ENCODE data around the gene TTC39B. TPM values are rescaled to one million over a fixed set of nuclear protein-coding genes. Genes with fewer than 3 reads are reported as not detected.

Gene TTC39B
- total RNA-seq, 1 experiment from 2014 or later: 7.4 TPM

- intact Hi-C loops (cut with micrococcal nuclease): no loop called here
- H3K36me3 ChIP-seq (ENCODE audit: control insufficient read depth in 1 of 2, insufficient read depth in 2 of 2, low read length in 2 of 2): no peaks in the 10 kb centered on the region
- H3K9me3 ChIP-seq (ENCODE audit: control insufficient read depth in 1 of 2, insufficient read depth in 1 of 2, low read depth in 1 of 2, low read length in 2 of 2): no peaks in the 10 kb centered on the region
- no peaks in the 10 kb centered on the region for H3K27me3 ChIP-seq (ENCODE audit: insufficient read depth, low read length)
- ChIA-PET POLR2A (no interaction called here), CTCF (no interaction called here), RAD21 (ENCODE audit: low non-redundant PET in 1 of 2, low total read pairs in 2 of 2, uncharacterized antibody in 2 of 2, unreplicated experiment in 2 of 2) (no interaction called here)
- no peaks in the 10 kb centered on the region for H3K4me1 ChIP-seq (ENCODE audit: control insufficient read depth in 1 of 2, insufficient read depth in 2 of 2, low read length in 2 of 2)
- ATAC-seq: no peak
- H3K4me2 ChIP-seq (ENCODE audit: low read length): no peak overlapping the region
- no peaks in the 10 kb centered on the region for H3K79me2 ChIP-seq (ENCODE audit: insufficient read depth, low read length)
- no peaks in the 10 kb centered on the region for H4K20me1 ChIP-seq (ENCODE audit: insufficient read depth)
- H3K27ac ChIP-seq (ENCODE audit: low read depth, low read length): no peak overlapping the region
- H3K9me2 ChIP-seq (ENCODE audit: insufficient read depth): no peaks in the 10 kb centered on the region
- no peak for TF ChIP-seq ZNF274 (IDR thresholded peaks at IDR 0.05; ENCODE audit: low read depth, low read length)
- TF ChIP-seq, protein P1, sequence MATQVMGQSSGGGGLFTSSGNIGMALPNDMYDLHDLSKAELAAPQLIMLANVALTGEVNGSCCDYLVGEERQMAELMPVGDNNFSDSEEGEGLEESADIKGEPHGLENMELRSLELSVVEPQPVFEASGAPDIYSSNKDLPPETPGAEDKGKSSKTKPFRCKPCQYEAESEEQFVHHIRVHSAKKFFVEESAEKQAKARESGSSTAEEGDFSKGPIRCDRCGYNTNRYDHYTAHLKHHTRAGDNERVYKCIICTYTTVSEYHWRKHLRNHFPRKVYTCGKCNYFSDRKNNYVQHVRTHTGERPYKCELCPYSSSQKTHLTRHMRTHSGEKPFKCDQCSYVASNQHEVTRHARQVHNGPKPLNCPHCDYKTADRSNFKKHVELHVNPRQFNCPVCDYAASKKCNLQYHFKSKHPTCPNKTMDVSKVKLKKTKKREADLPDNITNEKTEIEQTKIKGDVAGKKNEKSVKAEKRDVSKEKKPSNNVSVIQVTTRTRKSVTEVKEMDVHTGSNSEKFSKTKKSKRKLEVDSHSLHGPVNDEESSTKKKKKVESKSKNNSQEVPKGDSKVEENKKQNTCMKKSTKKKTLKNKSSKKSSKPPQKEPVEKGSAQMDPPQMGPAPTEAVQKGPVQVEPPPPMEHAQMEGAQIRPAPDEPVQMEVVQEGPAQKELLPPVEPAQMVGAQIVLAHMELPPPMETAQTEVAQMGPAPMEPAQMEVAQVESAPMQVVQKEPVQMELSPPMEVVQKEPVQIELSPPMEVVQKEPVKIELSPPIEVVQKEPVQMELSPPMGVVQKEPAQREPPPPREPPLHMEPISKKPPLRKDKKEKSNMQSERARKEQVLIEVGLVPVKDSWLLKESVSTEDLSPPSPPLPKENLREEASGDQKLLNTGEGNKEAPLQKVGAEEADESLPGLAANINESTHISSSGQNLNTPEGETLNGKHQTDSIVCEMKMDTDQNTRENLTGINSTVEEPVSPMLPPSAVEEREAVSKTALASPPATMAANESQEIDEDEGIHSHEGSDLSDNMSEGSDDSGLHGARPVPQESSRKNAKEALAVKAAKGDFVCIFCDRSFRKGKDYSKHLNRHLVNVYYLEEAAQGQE (IDR thresholded peaks at IDR 0.05; ENCODE audit: low read depth): no peak
- no peak for TF ChIP-seq CEBPB (IDR thresholded peaks at IDR 0.05; ENCODE audit: low read depth)
- TF ChIP-seq CTCF (IDR thresholded peaks at IDR 0.05 in 2 of 3, conservative IDR thresholded peaks at IDR 0.05 in 1 of 3; ENCODE audit: borderline replicate concordance in 1 of 3, insufficient read depth in 1 of 3, low read depth in 2 of 3, low read length in 2 of 3): no peak
- TF ChIP-seq SIN3A (IDR thresholded peaks at IDR 0.05; ENCODE audit: low read depth): no peak
- no TSS peak for BruUV-seq (replicated peaks)
- H2AFZ ChIP-seq (ENCODE audit: low read depth, low read length, poor library complexity, severe bottlenecking): no peak overlapping the region
- H3K9ac ChIP-seq (ENCODE audit: low read length): no peak overlapping the region
- no peak for DNase-seq (ENCODE audit: low read depth, low spot score)
- no peak overlapping the region for H3K4me3 ChIP-seq (replicated peaks in 1 of 2; ENCODE audit: low read depth in 1 of 2, low read length in 2 of 2)
Measured at GRCh38 chr9:15218994-15219393, 88.0 kb downstream of the TTC39B start.
